ENCODE data around the gene SLC2A1. TPM values are rescaled to one million over a fixed set of nuclear protein-coding genes. Genes with fewer than 3 reads are reported as not detected.

Gene SLC2A1
- total RNA-seq, 2 donors from 2014 or later = 119 to 147 TPM

GRCh38 chr1:42940851-42941639, 17.6 kb downstream of the SLC2A1 start:
- H3K4me1 ChIP-seq (ENCODE audit: control insufficient read depth in 1 of 2, low read depth in 2 of 2) = peaks cover 57 to 93% of the 10 kb centered on the region in 2 donors
- peak overlapping the region; percentile 10 for H3K4me3 ChIP-seq
- H3K27me3 ChIP-seq (replicated peaks; ENCODE audit: insufficient read depth) = no peaks in the 10 kb centered on the region
- peak; percentile 39 for ATAC-seq (ENCODE audit: insufficient number of reproducible peaks, low FRiP score, low read depth)
- H3K9me3 ChIP-seq = no peaks in the 10 kb centered on the region
- H3K36me3 ChIP-seq = no peaks in the 10 kb centered on the region
- peak; percentile 91 for DNase-seq (ENCODE audit: low spot score)
- TF ChIP-seq CTCF (IDR thresholded peaks at IDR 0.05) = no peak
- peak overlapping the region; percentile 91 to 96 for H3K27ac ChIP-seq

- no peak for ATAC-seq (ENCODE audit: insufficient number of reproducible peaks, low FRiP score, low read depth)
- no peak for TF ChIP-seq CTCF (IDR thresholded peaks at IDR 0.05)
- no peaks in the 10 kb centered on the region for H3K36me3 ChIP-seq
- no peaks in the 10 kb centered on the region for H3K9me3 ChIP-seq
- DNase-seq (ENCODE audit: low spot score) = no peak
- no peak overlapping the region for H3K4me3 ChIP-seq
- peaks cover 45 to 77% of the 10 kb centered on the region in 2 donors for H3K4me1 ChIP-seq (ENCODE audit: control insufficient read depth in 1 of 2, low read depth in 2 of 2)
- H3K27me3 ChIP-seq (replicated peaks; ENCODE audit: insufficient read depth) = no peaks in the 10 kb centered on the region
- H3K27ac ChIP-seq = peak overlapping the region; percentile 91 to 96
These were observed 19.7 kb downstream of the SLC2A1 start for GRCh38 chr1:42938645-42939615.

GRCh38 chr1:42937836-42938644, 20.6 kb downstream of the SLC2A1 start:
- DNase-seq (ENCODE audit: low spot score) (no peak), ATAC-seq (ENCODE audit: insufficient number of reproducible peaks, low FRiP score, low read depth) (no peak)
- TF ChIP-seq CTCF (IDR thresholded peaks at IDR 0.05) = no peak

GRCh38 chr1:42937141-42937696, 21.4 kb downstream of the SLC2A1 start:
- ATAC-seq (ENCODE audit: insufficient number of reproducible peaks, low FRiP score, low read depth) (no peak), DNase-seq (ENCODE audit: low spot score) (no peak)
- Histone ChIP-seq H3K27ac (peak overlapping the region in 1 of 2 donors; percentile 96), H3K4me1 (ENCODE audit: control insufficient read depth in 1 of 2, low read depth in 2 of 2) (peaks cover 37 to 65% of the 10 kb centered on the region in 2 donors), H3K4me3 (no peak overlapping the region), H3K27me3 (replicated peaks; ENCODE audit: insufficient read depth) (no peaks in the 10 kb centered on the region), H3K9me3 (no peaks in the 10 kb centered on the region), H3K36me3 (no peaks in the 10 kb centered on the region)
- TF ChIP-seq CTCF (IDR thresholded peaks at IDR 0.05) = no peak

More at GRCh38 chr1:42937836-42938644, 20.6 kb downstream of the SLC2A1 start:
- no peaks in the 10 kb centered on the region for H3K36me3 ChIP-seq
- no peaks in the 10 kb centered on the region for H3K9me3 ChIP-seq
- no peaks in the 10 kb centered on the region for H3K27me3 ChIP-seq (replicated peaks; ENCODE audit: insufficient read depth)
- peaks cover 38 to 68% of the 10 kb centered on the region in 2 donors for H3K4me1 ChIP-seq (ENCODE audit: control insufficient read depth in 1 of 2, low read depth in 2 of 2)
- H3K27ac ChIP-seq = peak overlapping the region in 1 of 2 donors; percentile 96
- no peak overlapping the region for H3K4me3 ChIP-seq
